HG02588 (cell line): ENCODE measurements around the gene LAMA3.

ENCODE experiments used
- ATAC-seq: cut with Tn5 transposase; IDR thresholded peaks from one replicate; pipeline ENCODE4 v1.9.1; 2021; ENCODE audit warnings: mild to moderate bottlenecking, moderate library complexity; ENCODE audit not compliant: unreplicated experiment

LAMA3 gene

GRCh38 chr18:23932385-23933067, 243.3 kb downstream of the LAMA3 start:
- no peak for ATAC-seq

- no peak for ATAC-seq
Observed at GRCh38 chr18:23933407-23933806, 244.2 kb downstream of the LAMA3 start.

GRCh38 chr18:23934252-23934651, 245.0 kb downstream of the LAMA3 start:
- ATAC-seq: no peak

GRCh38 chr18:23934863-23935262, 245.6 kb downstream of the LAMA3 start:
- ATAC-seq: no peak

- no peak for ATAC-seq
Observed at GRCh38 chr18:23935804-23936203, 246.6 kb downstream of the LAMA3 start.

GRCh38 chr18:23936381-23936958, 247.2 kb downstream of the LAMA3 start:
- no peak for ATAC-seq

GRCh38 chr18:23938043-23938756, 248.9 kb downstream of the LAMA3 start:
- ATAC-seq: no peak

GRCh38 chr18:23938901-23939341, 249.7 kb downstream of the LAMA3 start:
- no peak for ATAC-seq

GRCh38 chr18:23939366-23939765, 250.1 kb downstream of the LAMA3 start:
- ATAC-seq: no peak

GRCh38 chr18:23939896-23940295, 250.6 kb downstream of the LAMA3 start:
- ATAC-seq: no peak

- ATAC-seq: no peak
Observed at GRCh38 chr18:23941791-23942190, 252.5 kb downstream of the LAMA3 start.

GRCh38 chr18:23943104-23943503, 253.9 kb downstream of the LAMA3 start:
- ATAC-seq: peak; percentile 54

GRCh38 chr18:23943903-23944624, 254.8 kb downstream of the LAMA3 start:
- ATAC-seq: no peak

GRCh38 chr18:23945416-23946079, 256.3 kb downstream of the LAMA3 start:
- no peak for ATAC-seq

GRCh38 chr18:23949863-23950262, 260.6 kb downstream of the LAMA3 start:
- no peak for ATAC-seq

- ATAC-seq: no peak
Observed at GRCh38 chr18:23950644-23951043, 261.4 kb downstream of the LAMA3 start.

- no peak for ATAC-seq
Observed at GRCh38 chr18:23951206-23951605, 262.0 kb downstream of the LAMA3 start.

GRCh38 chr18:23953984-23954383, 264.7 kb downstream of the LAMA3 start:
- no peak for ATAC-seq

GRCh38 chr18:23956483-23956882, 267.2 kb downstream of the LAMA3 start:
- no peak for ATAC-seq

- ATAC-seq: no peak
Observed at GRCh38 chr18:23958036-23958435, 268.8 kb downstream of the LAMA3 start.
